IPS-18a (cell line): ENCODE data around the gene EHD1.

Source experiments
- H3K27ac ChIP-seq: one replicate; pipeline ENCODE4 v1.5.1; 2013; ENCODE audit warnings: low read length
- H3K27me3 ChIP-seq: one replicate; pipeline ENCODE4 v1.6.1; 2013; ENCODE audit warnings: mild to moderate bottlenecking, low read length; ENCODE audit not compliant: control insufficient read depth, insufficient read depth
- H3K36me3 ChIP-seq: one replicate; pipeline ENCODE4 v1.6.1; 2013; ENCODE audit warnings: low read depth, low read length; ENCODE audit not compliant: control insufficient read depth
- H3K4me1 ChIP-seq: one replicate; pipeline ENCODE4 v1.6.1; 2013; ENCODE audit warnings: low read depth, low read length; ENCODE audit not compliant: control insufficient read depth
- H3K4me3 ChIP-seq: one replicate; pipeline ENCODE4 v1.5.1; 2013; ENCODE audit warnings: low read length
- H3K9ac ChIP-seq: one replicate; pipeline ENCODE4 v1.6.1; 2013; ENCODE audit warnings: mild to moderate bottlenecking, low read length, moderate library complexity
- H3K9me3 ChIP-seq: one replicate; pipeline ENCODE4 v1.6.1; 2013; ENCODE audit warnings: low read depth, low read length; ENCODE audit not compliant: control insufficient read depth

EHD1 gene

GRCh38 chr11:64908766-64909165 is 30.3 kb upstream of the EHD1 start:
- H3K9ac ChIP-seq = no peak overlapping the region
- H3K36me3 ChIP-seq = peaks cover 31% of the 10 kb centered on the region
- H3K4me3 ChIP-seq = no peak overlapping the region
- no peaks in the 10 kb centered on the region for H3K27me3 ChIP-seq
- H3K27ac ChIP-seq = no peak overlapping the region
- H3K9me3 ChIP-seq = no peaks in the 10 kb centered on the region
- H3K4me1 ChIP-seq = no peaks in the 10 kb centered on the region

GRCh38 chr11:64906314-64906635 is 27.9 kb upstream of the EHD1 start:
- no peaks in the 10 kb centered on the region for H3K9me3 ChIP-seq
- no peak overlapping the region for H3K4me3 ChIP-seq
- H3K9ac ChIP-seq = no peak overlapping the region
- peaks cover 17% of the 10 kb centered on the region for H3K36me3 ChIP-seq
- H3K4me1 ChIP-seq = no peaks in the 10 kb centered on the region
- no peaks in the 10 kb centered on the region for H3K27me3 ChIP-seq
- no peak overlapping the region for H3K27ac ChIP-seq

DNA sequence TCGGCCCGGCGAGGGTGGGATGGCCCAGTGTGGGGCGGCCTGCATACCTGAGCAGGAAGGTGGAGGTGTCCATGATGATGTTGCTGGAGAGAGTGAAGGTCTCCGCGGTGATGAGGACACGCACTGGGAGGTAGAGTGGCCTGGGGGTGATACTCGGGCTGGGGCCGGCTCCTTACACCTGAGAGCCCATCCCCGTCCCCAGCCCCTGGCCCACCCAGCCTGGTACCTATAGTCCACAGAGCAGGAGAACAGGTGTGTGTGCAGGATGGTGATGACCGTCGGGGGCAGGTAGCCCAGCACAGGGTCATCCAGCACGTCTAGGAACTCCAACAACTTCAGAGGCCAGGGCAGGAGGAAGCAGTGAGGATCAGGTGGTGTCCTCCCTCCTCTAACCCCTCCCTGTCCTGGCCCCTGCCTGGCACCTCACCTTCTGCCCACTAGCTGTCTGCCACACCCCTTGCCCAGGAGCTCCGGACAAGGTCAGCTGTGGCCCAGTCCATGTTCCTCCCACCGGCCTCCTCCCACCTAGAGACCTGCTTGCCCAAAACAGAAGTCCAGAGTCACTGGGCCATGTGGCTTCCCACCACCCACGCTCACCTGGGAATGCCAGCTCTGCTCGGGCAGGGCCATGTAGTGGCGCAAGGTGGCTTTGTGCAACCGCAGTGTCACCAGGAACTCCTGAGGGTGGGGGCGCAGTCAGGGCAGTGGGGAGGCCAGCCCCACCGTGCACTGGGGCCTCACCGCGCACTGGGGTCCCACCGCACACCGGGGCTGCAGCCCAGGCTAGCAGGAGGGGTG is 27.3 kb upstream of the EHD1 start:
- H3K4me3 ChIP-seq = no peak overlapping the region
- H3K36me3 ChIP-seq = peaks cover 12% of the 10 kb centered on the region
- H3K9ac ChIP-seq = no peak overlapping the region
- no peaks in the 10 kb centered on the region for H3K4me1 ChIP-seq
- no peak overlapping the region for H3K27ac ChIP-seq
- H3K27me3 ChIP-seq = no peaks in the 10 kb centered on the region
- no peaks in the 10 kb centered on the region for H3K9me3 ChIP-seq

DNA sequence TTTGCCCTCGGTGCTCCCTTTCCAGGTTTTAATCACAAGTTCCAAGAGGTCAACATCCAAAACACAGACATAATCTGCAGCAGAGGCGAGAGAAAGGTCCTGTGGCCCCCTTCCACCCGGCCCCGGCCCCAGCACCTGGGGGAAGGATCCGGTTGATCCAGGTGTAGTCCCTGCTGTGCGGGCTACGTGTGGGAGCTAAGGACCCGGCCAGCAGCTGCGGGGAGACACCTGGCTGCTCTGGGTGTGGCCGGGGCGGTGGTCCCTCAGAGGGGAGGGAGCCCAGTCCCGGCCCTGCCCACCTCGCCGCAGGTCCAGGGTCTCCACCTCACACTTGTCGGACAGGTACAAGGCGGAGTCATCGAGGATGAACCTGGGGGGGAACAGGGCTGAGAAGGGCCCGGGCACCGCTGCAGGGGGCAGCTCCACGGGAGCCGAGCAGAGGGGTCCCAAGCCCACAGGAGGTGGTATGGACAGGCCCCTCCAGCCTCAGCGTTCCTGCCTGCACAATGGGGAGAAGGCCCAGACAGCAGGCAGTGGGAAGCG is 24.9 kb upstream of the EHD1 start:
- no peaks in the 10 kb centered on the region for H3K9me3 ChIP-seq
- no peak overlapping the region for H3K4me3 ChIP-seq
- no peak overlapping the region for H3K27ac ChIP-seq
- H3K9ac ChIP-seq = no peak overlapping the region
- H3K36me3 ChIP-seq = peaks cover 11% of the 10 kb centered on the region
- no peaks in the 10 kb centered on the region for H3K4me1 ChIP-seq
- no peaks in the 10 kb centered on the region for H3K27me3 ChIP-seq

GRCh38 chr11:64902102-64902900 is 23.9 kb upstream of the EHD1 start:
- Histone ChIP-seq H3K27me3 (no peaks in the 10 kb centered on the region), H3K9ac (no peak overlapping the region), H3K36me3 (peaks cover 10% of the 10 kb centered on the region), H3K4me3 (no peak overlapping the region), H3K4me1 (no peaks in the 10 kb centered on the region), H3K27ac (no peak overlapping the region), H3K9me3 (no peaks in the 10 kb centered on the region)

- H3K9me3 ChIP-seq = no peaks in the 10 kb centered on the region
- H3K4me3 ChIP-seq = no peak overlapping the region
- H3K9ac ChIP-seq = no peak overlapping the region
- H3K4me1 ChIP-seq = no peaks in the 10 kb centered on the region
- H3K27ac ChIP-seq = no peak overlapping the region
- no peaks in the 10 kb centered on the region for H3K27me3 ChIP-seq
- H3K36me3 ChIP-seq = no peaks in the 10 kb centered on the region
These were observed 22.4 kb upstream of the EHD1 start for GRCh38 chr11:64900774-64901173.

- H3K4me3 ChIP-seq = no peak overlapping the region
- H3K36me3 ChIP-seq = no peaks in the 10 kb centered on the region
- H3K9ac ChIP-seq = no peak overlapping the region
- H3K4me1 ChIP-seq = no peaks in the 10 kb centered on the region
- H3K27ac ChIP-seq = no peak overlapping the region
- H3K27me3 ChIP-seq = no peaks in the 10 kb centered on the region
- no peaks in the 10 kb centered on the region for H3K9me3 ChIP-seq
These were observed 21.9 kb upstream of the EHD1 start for GRCh38 chr11:64900263-64900678.

GRCh38 chr11:64898541-64898940 is 20.1 kb upstream of the EHD1 start:
- no peaks in the 10 kb centered on the region for H3K4me1 ChIP-seq
- no peaks in the 10 kb centered on the region for H3K27me3 ChIP-seq
- H3K27ac ChIP-seq = no peak overlapping the region
- H3K4me3 ChIP-seq = no peak overlapping the region
- no peak overlapping the region for H3K9ac ChIP-seq
- no peaks in the 10 kb centered on the region for H3K36me3 ChIP-seq
- no peaks in the 10 kb centered on the region for H3K9me3 ChIP-seq

DNA sequence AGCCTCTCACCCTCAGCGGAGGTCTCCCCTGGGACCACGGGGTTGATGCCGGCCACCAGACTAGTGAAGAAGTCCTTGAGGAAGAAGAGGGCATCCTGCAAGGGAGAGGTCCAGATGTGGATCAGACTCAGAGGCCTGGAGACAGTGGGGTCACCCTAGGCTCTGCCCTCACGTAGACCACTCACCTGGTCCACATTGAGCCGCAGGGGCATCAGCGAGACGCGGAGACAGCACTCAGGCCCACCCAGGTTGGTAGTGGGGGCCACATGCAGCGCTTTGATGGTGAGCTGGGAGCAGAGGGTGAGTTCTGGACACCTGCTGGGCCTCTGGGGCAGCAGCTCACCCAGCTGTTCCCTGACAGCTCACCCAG is 19.6 kb upstream of the EHD1 start:
- Histone ChIP-seq H3K9ac (no peak overlapping the region), H3K4me1 (no peaks in the 10 kb centered on the region), H3K27ac (no peak overlapping the region), H3K36me3 (no peaks in the 10 kb centered on the region), H3K27me3 (no peaks in the 10 kb centered on the region), H3K4me3 (no peak overlapping the region), H3K9me3 (no peaks in the 10 kb centered on the region)

DNA sequence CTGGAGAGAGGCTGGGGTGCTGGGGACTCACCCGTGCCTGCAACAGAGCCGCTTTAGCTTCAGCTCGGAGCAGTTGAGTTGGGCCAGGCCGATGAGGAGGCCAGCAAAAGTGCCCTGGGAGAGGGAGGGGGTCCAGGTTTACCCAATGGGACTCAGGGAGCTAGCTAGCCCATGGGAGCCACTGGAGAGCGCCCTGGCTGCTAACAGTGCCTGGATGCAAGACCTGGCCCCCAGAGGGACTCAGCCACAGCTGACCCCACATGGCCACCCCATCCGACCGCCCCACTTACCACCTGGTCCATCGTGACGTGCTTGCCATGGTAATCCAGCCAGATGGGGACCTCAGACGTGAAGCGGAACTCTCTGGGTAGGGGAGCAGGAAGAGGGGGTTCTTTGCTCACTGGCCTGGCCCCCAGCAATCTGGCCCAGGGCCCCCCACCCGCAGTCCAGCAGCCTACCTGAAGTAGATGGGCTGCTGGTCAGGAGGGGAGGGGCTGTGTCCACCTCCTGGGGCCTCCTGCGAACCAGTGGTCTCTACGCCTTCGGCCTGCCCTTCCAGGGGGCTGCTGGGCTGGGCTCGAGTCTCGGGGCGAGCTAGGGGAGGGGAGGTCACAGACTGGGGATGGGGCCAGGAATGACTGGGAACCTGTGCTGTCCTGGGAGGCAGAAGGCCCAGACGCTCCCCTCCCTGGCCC is 19.1 kb upstream of the EHD1 start:
- no peak overlapping the region for H3K27ac ChIP-seq
- no peaks in the 10 kb centered on the region for H3K9me3 ChIP-seq
- H3K9ac ChIP-seq = no peak overlapping the region
- H3K27me3 ChIP-seq = no peaks in the 10 kb centered on the region
- no peak overlapping the region for H3K4me3 ChIP-seq
- no peaks in the 10 kb centered on the region for H3K4me1 ChIP-seq
- H3K36me3 ChIP-seq = no peaks in the 10 kb centered on the region

GRCh38 chr11:64896448-64897022 is 18.1 kb upstream of the EHD1 start:
- H3K4me1 ChIP-seq = no peaks in the 10 kb centered on the region
- no peak overlapping the region for H3K4me3 ChIP-seq
- no peak overlapping the region for H3K27ac ChIP-seq
- H3K27me3 ChIP-seq = no peaks in the 10 kb centered on the region
- H3K36me3 ChIP-seq = no peaks in the 10 kb centered on the region
- H3K9me3 ChIP-seq = no peaks in the 10 kb centered on the region
- H3K9ac ChIP-seq = no peak overlapping the region
